ENCODE data around the gene DCLK2.

Gene DCLK2

DNA sequence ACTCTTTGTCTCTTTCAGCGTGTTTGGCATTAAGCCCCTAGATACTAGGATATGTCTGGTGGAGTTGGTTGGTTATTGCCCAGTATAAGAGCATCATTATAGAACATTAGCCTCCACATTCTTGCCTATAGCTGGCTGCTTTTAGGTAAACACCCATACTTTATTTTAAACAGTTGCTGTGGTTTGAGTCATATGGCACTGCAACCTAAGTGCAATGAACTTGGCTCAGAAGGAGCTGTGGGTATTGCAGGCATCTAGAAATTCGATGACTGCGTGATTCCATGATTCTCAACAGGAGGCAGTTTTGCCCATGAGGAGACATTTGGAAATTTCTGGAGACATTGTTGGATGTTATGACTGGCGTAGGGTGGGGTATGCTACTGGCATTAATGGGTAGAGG is 49.5 kb downstream of the DCLK2 start:
- CTCF ChIA-PET, result no interaction called here
- DNase-seq (ENCODE audit: extremely low spot score), result no peak
- POLR2A ChIA-PET, result no interaction called here
- TF ChIP-seq CTBP1 (IDR thresholded peaks at IDR 0.05; ENCODE audit: borderline replicate concordance) (no peak), FOXK2 (IDR thresholded peaks at IDR 0.05) (no peak), NFRKB (IDR thresholded peaks at IDR 0.05) (no peak), TARDBP (IDR thresholded peaks at IDR 0.05) (no peak), ZNF384 (IDR thresholded peaks at IDR 0.05) (no peak), ELF4 (IDR thresholded peaks at IDR 0.05) (no peak), LEF1 (IDR thresholded peaks at IDR 0.05; ENCODE audit: borderline replicate concordance) (no peak), ARNT (IDR thresholded peaks at IDR 0.05) (no peak), L3MBTL2 (conservative IDR thresholded peaks at IDR 0.05) (no peak), SUZ12 (IDR thresholded peaks at IDR 0.05) (no peak)
- TF ChIP-seq, protein P1, sequence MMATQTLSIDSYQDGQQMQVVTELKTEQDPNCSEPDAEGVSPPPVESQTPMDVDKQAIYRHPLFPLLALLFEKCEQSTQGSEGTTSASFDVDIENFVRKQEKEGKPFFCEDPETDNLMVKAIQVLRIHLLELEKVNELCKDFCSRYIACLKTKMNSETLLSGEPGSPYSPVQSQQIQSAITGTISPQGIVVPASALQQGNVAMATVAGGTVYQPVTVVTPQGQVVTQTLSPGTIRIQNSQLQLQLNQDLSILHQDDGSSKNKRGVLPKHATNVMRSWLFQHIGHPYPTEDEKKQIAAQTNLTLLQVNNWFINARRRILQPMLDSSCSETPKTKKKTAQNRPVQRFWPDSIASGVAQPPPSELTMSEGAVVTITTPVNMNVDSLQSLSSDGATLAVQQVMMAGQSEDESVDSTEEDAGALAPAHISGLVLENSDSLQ (IDR thresholded peaks at IDR 0.05), result no peak

DNA sequence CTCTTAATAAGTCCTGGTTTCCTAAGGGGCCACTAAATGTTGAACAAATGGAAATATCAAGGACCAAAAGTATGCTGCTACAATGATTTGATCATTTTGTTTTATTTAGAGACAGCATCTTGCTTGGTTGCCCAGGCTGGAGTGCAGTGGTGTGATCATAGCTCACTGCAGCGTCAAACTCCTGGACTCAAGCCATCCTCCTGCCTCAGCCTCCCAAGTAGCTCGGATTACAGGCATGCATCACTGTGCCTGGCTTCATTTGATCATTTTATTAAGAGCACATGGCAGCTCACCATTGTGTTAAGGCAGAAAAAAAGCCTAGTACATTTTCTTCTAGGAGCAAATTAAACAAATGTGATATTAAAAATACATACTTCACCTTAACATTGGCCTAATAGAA is 52.7 kb downstream of the DCLK2 start:
- TF ChIP-seq L3MBTL2 (conservative IDR thresholded peaks at IDR 0.05) (no peak), ELF4 (IDR thresholded peaks at IDR 0.05) (no peak), BHLHE40 (IDR thresholded peaks at IDR 0.05; ENCODE audit: borderline replicate concordance) (no peak), FOXK2 (IDR thresholded peaks at IDR 0.05) (no peak), NFRKB (IDR thresholded peaks at IDR 0.05) (no peak), HDGF (IDR thresholded peaks at IDR 0.05; ENCODE audit: borderline replicate concordance) (no peak), TARDBP (IDR thresholded peaks at IDR 0.05) (no peak), FOXM1 (IDR thresholded peaks at IDR 0.05; ENCODE audit: borderline replicate concordance) (no peak), FOXA1 (IDR thresholded peaks at IDR 0.05) (no peak), ARNT (IDR thresholded peaks at IDR 0.05) (no peak), SUZ12 (IDR thresholded peaks at IDR 0.05) (no peak), CTBP1 (IDR thresholded peaks at IDR 0.05; ENCODE audit: borderline replicate concordance) (no peak), ZNF384 (IDR thresholded peaks at IDR 0.05) (no peak), SP1 (IDR thresholded peaks at IDR 0.05) (no peak), LEF1 (IDR thresholded peaks at IDR 0.05; ENCODE audit: borderline replicate concordance) (no peak)
- TF ChIP-seq, protein P1 (IDR thresholded peaks at IDR 0.05), result no peak
- DNase-seq (ENCODE audit: extremely low spot score), result no peak
- ChIA-PET CTCF (no interaction called here), POLR2A (no interaction called here)

DNA sequence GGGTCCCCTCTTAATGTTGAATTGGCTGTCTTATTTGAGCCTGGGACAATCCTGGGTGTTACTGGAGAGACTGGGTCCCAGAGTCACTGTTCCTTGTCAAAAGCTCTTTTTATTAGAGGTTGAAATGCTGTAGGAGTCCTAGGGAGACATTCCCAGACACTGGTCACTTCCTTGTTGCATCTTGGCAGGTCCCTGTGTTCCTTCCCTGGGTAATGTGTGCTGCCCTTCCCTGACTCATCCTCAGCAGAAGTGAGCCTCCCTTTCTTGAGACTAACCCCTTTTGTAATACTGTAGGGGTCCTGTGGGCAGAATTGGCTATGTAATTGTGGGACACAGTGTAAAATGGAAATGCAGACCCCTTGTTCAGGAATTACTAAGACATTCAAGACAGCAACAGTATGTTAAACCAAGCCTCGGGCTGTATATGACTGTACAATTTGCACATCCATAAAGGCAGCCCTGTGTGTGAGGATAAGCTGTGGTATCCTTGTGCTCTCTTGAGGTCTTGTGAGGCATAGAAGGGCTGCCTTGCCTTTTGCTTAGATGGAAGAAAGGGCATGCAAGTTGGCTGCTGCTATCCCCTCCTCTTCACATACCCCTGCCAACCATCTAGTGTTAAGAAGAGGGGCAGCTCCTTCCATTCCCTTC is 53.5 kb downstream of the DCLK2 start:
- ChIA-PET CTCF (no interaction called here), POLR2A (no interaction called here)
- TF ChIP-seq NFRKB (IDR thresholded peaks at IDR 0.05), result no peak
- no peak for DNase-seq (ENCODE audit: extremely low spot score)

DNA sequence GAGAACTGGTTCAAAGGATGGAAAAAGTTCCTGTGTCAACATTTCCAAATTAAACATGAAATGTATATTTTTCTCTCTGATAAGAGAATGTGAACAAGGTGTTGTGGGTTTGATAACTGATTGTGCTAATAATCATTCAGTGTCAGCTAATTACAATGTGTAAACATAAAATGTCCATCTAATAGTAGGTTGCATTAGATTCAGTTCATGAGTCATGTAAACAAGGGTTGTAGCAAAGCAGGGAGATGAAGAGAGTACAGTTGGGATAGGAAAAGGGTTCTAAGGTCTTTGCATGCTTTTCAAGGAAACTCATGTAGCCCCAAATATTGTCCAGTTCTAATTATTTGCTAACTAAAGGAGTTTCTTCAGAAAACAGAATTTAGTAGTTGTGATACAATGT is 55.4 kb downstream of the DCLK2 start:
- no peak for DNase-seq (ENCODE audit: extremely low spot score)
- ChIA-PET POLR2A (no interaction called here), CTCF (no interaction called here)
- TF ChIP-seq LEF1 (IDR thresholded peaks at IDR 0.05; ENCODE audit: borderline replicate concordance) (no peak), SP1 (IDR thresholded peaks at IDR 0.05) (no peak), FOXM1 (IDR thresholded peaks at IDR 0.05; ENCODE audit: borderline replicate concordance) (no peak), FOXA1 (IDR thresholded peaks at IDR 0.05) (no peak), ELF4 (IDR thresholded peaks at IDR 0.05) (no peak), SUZ12 (IDR thresholded peaks at IDR 0.05) (no peak), NFRKB (IDR thresholded peaks at IDR 0.05) (no peak), FOXK2 (IDR thresholded peaks at IDR 0.05) (no peak), CTBP1 (IDR thresholded peaks at IDR 0.05; ENCODE audit: borderline replicate concordance) (no peak), BHLHE40 (IDR thresholded peaks at IDR 0.05; ENCODE audit: borderline replicate concordance) (no peak), HDGF (IDR thresholded peaks at IDR 0.05; ENCODE audit: borderline replicate concordance) (no peak), L3MBTL2 (conservative IDR thresholded peaks at IDR 0.05) (no peak), TARDBP (IDR thresholded peaks at IDR 0.05) (no peak), ARNT (IDR thresholded peaks at IDR 0.05) (no peak), ZNF384 (IDR thresholded peaks at IDR 0.05) (no peak)
- TF ChIP-seq, protein P1 (IDR thresholded peaks at IDR 0.05), result no peak

DNA sequence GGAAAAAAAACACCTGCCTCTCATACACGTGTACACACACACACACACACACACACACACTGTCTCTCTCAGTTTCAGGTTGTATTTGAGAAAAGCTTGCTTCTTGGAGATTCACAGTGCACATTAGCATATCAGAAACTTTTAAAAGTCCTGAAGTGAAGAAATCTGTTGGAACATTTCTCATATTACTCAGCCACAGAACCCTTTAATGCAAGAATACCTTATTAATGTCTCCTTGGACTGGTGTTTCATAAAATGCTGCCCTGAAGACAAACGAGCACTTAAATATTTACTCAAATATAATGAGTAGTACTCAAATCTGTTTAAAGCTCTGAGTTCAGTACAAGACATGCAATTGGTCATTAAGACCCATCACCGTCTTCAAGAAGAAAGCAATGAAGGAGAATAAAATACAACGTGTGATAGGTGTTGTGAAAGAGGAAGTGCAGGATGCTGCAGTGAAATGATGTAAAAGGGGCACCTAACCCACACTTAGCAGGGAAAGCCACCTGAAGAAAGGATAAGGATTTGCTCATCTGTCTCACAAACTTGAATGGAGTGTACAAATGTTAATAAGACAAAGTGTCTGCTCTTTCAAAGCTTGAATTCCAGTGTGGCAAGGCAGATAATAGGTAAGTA is 57.0 kb downstream of the DCLK2 start:
- no peak for DNase-seq (ENCODE audit: extremely low spot score)
- ChIA-PET CTCF (interaction anchor here (0.6 kb wide), 1 partner anchor 74 kb away, joined by 3 read pairs; no protein-coding TSS in a partner anchor), POLR2A (no interaction called here)
- TF ChIP-seq CTBP1 (IDR thresholded peaks at IDR 0.05; ENCODE audit: borderline replicate concordance) (no peak), TARDBP (IDR thresholded peaks at IDR 0.05) (no peak), SP1 (IDR thresholded peaks at IDR 0.05) (no peak), NFRKB (IDR thresholded peaks at IDR 0.05) (no peak), HDGF (IDR thresholded peaks at IDR 0.05; ENCODE audit: borderline replicate concordance) (no peak), ARNT (IDR thresholded peaks at IDR 0.05) (no peak)

DNA sequence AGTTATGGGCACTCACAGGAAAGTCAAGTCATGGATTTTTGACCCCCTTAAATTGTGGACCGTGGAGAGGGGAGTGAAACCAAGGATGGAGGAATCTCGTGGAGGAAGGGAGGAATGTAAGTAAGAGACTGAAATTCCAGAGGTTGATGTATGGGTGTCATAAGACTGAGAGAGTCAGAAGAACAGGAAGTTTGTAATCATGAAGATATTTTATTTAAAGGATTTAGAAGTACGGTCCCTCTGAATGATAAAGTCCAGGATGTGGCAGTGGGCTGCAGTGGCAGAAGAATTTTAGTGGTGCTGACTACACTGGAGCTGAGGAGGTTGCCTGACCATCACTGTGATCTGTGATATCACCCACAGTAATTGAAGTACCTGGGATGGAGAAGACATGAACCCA is 57.8 kb downstream of the DCLK2 start:
- ChIA-PET CTCF (no interaction called here), POLR2A (no interaction called here)
- TF ChIP-seq L3MBTL2 (conservative IDR thresholded peaks at IDR 0.05), result no peak
- DNase-seq (ENCODE audit: extremely low spot score), result no peak

DNA sequence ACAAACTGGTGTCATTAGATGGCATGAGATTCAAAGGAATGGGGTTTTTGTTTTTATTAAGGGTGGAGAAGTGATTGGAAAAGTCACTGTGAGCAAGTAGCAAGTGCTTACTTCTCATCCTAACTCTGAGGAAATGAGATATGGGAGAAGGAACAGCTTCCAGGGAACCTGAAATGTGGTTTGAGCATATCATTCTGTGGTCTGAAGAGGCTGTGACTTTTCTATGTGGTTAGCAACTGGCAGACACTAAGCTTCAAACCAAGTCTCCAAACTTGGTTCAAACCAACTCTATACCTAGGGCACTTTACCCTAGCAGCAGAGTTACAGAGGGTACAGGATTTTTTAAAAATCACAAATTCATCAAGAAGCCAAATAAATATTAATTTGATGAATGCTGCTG is 58.2 kb downstream of the DCLK2 start:
- DNase-seq (ENCODE audit: extremely low spot score), result no peak
- ChIA-PET CTCF (no interaction called here), POLR2A (no interaction called here)

More for the DNA sequence above, 58.2 kb downstream of the DCLK2 start:
- no peak for TF ChIP-seq TARDBP (IDR thresholded peaks at IDR 0.05)
- no peak for TF ChIP-seq ELF4 (IDR thresholded peaks at IDR 0.05)
- TF ChIP-seq ARNT (IDR thresholded peaks at IDR 0.05), result no peak
- TF ChIP-seq L3MBTL2 (conservative IDR thresholded peaks at IDR 0.05), result no peak
- no peak for TF ChIP-seq NFRKB (IDR thresholded peaks at IDR 0.05)
- TF ChIP-seq FOXK2 (IDR thresholded peaks at IDR 0.05), result no peak
- no peak for TF ChIP-seq CTBP1 (IDR thresholded peaks at IDR 0.05; ENCODE audit: borderline replicate concordance)
- no peak for TF ChIP-seq ZNF384 (IDR thresholded peaks at IDR 0.05)
- TF ChIP-seq, protein P1 (IDR thresholded peaks at IDR 0.05), result no peak
- TF ChIP-seq SP1 (IDR thresholded peaks at IDR 0.05), result no peak
- no peak for TF ChIP-seq SUZ12 (IDR thresholded peaks at IDR 0.05)
- TF ChIP-seq BHLHE40 (IDR thresholded peaks at IDR 0.05; ENCODE audit: borderline replicate concordance), result no peak
- TF ChIP-seq FOXM1 (IDR thresholded peaks at IDR 0.05; ENCODE audit: borderline replicate concordance), result no peak
- no peak for TF ChIP-seq HDGF (IDR thresholded peaks at IDR 0.05; ENCODE audit: borderline replicate concordance)
- TF ChIP-seq FOXA1 (IDR thresholded peaks at IDR 0.05), result no peak
- no peak for TF ChIP-seq LEF1 (IDR thresholded peaks at IDR 0.05; ENCODE audit: borderline replicate concordance)

Measured in HEK293T (cell line).